Measurements from ENCODE around the gene CFAP43.

DNA sequence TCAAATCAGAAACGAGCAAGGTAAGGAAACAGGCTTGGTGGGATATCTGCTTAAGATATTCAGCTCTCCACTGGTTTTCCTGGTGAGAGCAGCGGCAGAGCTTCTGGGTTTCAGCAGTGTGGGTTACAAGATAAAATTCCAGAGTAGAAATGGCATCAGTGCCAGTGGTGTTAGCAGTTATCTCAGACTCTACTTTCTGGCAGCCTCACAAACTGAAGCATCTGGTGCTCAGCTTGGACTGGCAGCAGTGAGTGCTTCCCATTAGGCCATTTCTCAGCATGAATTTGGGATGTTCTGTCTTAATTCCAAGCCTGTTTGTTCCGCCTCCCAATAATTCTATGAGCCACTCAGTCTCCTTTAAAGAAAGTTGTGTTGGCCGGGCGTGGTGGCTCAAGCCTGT, 29.9 kb upstream of the CFAP43 start:
- TF ChIP-seq, protein P1, sequence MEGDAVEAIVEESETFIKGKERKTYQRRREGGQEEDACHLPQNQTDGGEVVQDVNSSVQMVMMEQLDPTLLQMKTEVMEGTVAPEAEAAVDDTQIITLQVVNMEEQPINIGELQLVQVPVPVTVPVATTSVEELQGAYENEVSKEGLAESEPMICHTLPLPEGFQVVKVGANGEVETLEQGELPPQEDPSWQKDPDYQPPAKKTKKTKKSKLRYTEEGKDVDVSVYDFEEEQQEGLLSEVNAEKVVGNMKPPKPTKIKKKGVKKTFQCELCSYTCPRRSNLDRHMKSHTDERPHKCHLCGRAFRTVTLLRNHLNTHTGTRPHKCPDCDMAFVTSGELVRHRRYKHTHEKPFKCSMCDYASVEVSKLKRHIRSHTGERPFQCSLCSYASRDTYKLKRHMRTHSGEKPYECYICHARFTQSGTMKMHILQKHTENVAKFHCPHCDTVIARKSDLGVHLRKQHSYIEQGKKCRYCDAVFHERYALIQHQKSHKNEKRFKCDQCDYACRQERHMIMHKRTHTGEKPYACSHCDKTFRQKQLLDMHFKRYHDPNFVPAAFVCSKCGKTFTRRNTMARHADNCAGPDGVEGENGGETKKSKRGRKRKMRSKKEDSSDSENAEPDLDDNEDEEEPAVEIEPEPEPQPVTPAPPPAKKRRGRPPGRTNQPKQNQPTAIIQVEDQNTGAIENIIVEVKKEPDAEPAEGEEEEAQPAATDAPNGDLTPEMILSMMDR (IDR thresholded peaks at IDR 0.05), result no peak
- no peak for TF ChIP-seq POLR2AphosphoS5 (IDR thresholded peaks at IDR 0.05; ENCODE audit: insufficient read depth in 1 of 2, low read depth in 1 of 2)
- no peak for TF ChIP-seq POLR2A (IDR thresholded peaks at IDR 0.05)
